K562 (cell line): Measurements from ENCODE around the gene FOXR1. TPM values are rescaled to one million over a fixed set of nuclear protein-coding genes. Genes with fewer than 3 reads are reported as not detected.

ENCODE experiments used
- ATAC-seq: fragments of 200-7000 bp; cut with Tn5 transposase; 3 replicates; pipeline ENCODE4 v1.9.1; 2020; ENCODE audit warnings: moderate library complexity
- BruUV-seq: library from RNA; stranded (reverse); fragments of 400-500 nt; replicated peaks from 2 replicates; lab custom pipeline; 2021; lab: Mats Ljungman, UMichigan
- CTCF ChIA-PET: fragments of 300-600 bp; formaldehyde crosslinking; extraction: SDS; loops from one replicate; lab custom pipeline; 2021; ENCODE audit warnings: low intra/inter-chr PET ratio; lab: Yijun Ruan, JAX
- POLR2A ChIA-PET: fragments of 300-600, 350-650 bp; sonication (Branson Sonifier 250); formaldehyde crosslinking; extraction: SDS; loops from one replicate; lab custom pipeline; 2021; ENCODE audit warnings: antibody characterized with exemption, inconsistent platforms; lab: Yijun Ruan, JAX
- DNase-seq, 4 experiments: peaks; one replicate each; pipeline versions ENCODE4 v3.0.0 to v3.0.0-alpha.2; 2011 to 2018; ENCODE audit warnings: low spot score in 3 of 4, mixed read lengths in 3 of 4; ENCODE audit errors: extremely low read depth in 1 of 4
- FAIRE-seq: peaks from 2 replicates; lab custom pipeline; 2011; peaks lifted over from hg19 to GRCh38; lab: Jason Lieb, UNC
- H2AFZ ChIP-seq: 2 replicates; pipeline ENCODE4 v1.6.0; 2011; ENCODE audit warnings: low read depth, low read length, control low read depth, inconsistent platforms
- H3K27ac ChIP-seq: fragments of 200-600 bp; 3 replicates; pipeline ENCODE4 v1.8.0; 2011; ENCODE audit warnings: low read depth, mild to moderate bottlenecking, control low read depth, inconsistent platforms, low read length, moderate library complexity, mixed read lengths; ENCODE audit errors: extremely low read depth
- H3K27me3 ChIP-seq, 2 experiments: fragments of 300-600 bp in 1 of 2; 2 replicates in 1 of 2; 3 replicates in 1 of 2; pipeline versions ENCODE4 v1.6.0 to v1.8.0; 2011; ENCODE audit warnings: inconsistent platforms in 2 of 2, low read length in 2 of 2, mild to moderate bottlenecking in 1 of 2, mixed read lengths in 1 of 2, moderate library complexity in 1 of 2; ENCODE audit not compliant: control insufficient read depth in 2 of 2, insufficient read depth in 2 of 2
- H3K36me3 ChIP-seq: fragments of 300-600 bp; 3 replicates; pipeline ENCODE4 v1.8.0; 2011; ENCODE audit warnings: mild to moderate bottlenecking, low read length, inconsistent platforms; ENCODE audit not compliant: control insufficient read depth, insufficient read depth
- H3K4me1 ChIP-seq, 2 experiments: fragments of 200-600 bp in 1 of 2; replicated peaks in 1 of 2; 2 replicates in 1 of 2; 3 replicates in 1 of 2; pipeline versions ENCODE4 v1.5.1 to v1.8.0; 2011; ENCODE audit warnings: inconsistent platforms in 2 of 2, low read length in 2 of 2, mild to moderate bottlenecking in 1 of 2, mixed read lengths in 1 of 2, moderate library complexity in 1 of 2; ENCODE audit not compliant: control insufficient read depth in 2 of 2, insufficient read depth in 2 of 2
- H3K4me2 ChIP-seq: 2 replicates; pipeline ENCODE4 v1.6.1; 2011; ENCODE audit warnings: low read length, control low read depth, inconsistent platforms, mixed read lengths; ENCODE audit not compliant: insufficient read depth
- H3K4me3 ChIP-seq: fragments of 200-600 bp; sonication (generic), shearing (Covaris generic); 2 replicates; pipeline ENCODE4 v1.5.1; 2016; ENCODE audit warnings: control low read depth, inconsistent platforms
- H3K79me2 ChIP-seq: fragments of 200-600 bp; 3 replicates; pipeline ENCODE4 v1.8.0; 2011; ENCODE audit warnings: low read length, inconsistent platforms; ENCODE audit not compliant: control insufficient read depth, insufficient read depth
- H3K9ac ChIP-seq, 2 experiments: 2 replicates each; pipeline versions ENCODE4 v1.6.0 to v1.6.1; 2011; ENCODE audit warnings: low read depth in 2 of 2, low read length in 2 of 2, control low read depth in 1 of 2, inconsistent platforms in 1 of 2, mild to moderate bottlenecking in 1 of 2, mixed read lengths in 1 of 2; ENCODE audit not compliant: insufficient read depth in 1 of 2
- H3K9me1 ChIP-seq: one replicate; pipeline ENCODE4 v1.6.0; 2011; ENCODE audit warnings: inconsistent platforms, mild to moderate bottlenecking, low read length, moderate library complexity; ENCODE audit not compliant: control insufficient read depth, insufficient read depth
- H3K9me3 ChIP-seq: replicated peaks from 2 replicates; pipeline ENCODE4 v1.5.1; 2011; ENCODE audit warnings: low read depth, low read length, inconsistent platforms; ENCODE audit not compliant: control insufficient read depth, insufficient read depth
- H4K20me1 ChIP-seq: replicated peaks from 2 replicates; pipeline ENCODE4 v1.6.1; 2011; ENCODE audit warnings: low read length, inconsistent platforms, mixed read lengths; ENCODE audit not compliant: control insufficient read depth, insufficient read depth
- ETV1 ChIP-seq: fragments of 450-650 bp; conservative IDR thresholded peaks from 2 replicates; pipeline ENCODE4 v1.6.1; 2016; ENCODE audit warnings: missing genetic modification characterization, control low read depth, low read depth, missing compliant biosample characterization
- KAT2B ChIP-seq: IDR thresholded peaks from one replicate; pipeline ENCODE4 v1.6.1; 2012; ENCODE audit warnings: low read depth, mild to moderate bottlenecking, control low read depth, inconsistent platforms, low read length, moderate library complexity
- MAFF ChIP-seq: IDR thresholded peaks from 2 replicates; pipeline ENCODE4 v1.6.1; 2012; ENCODE audit warnings: low read length, improper control_type of control experiment
- PHB ChIP-seq: fragments of 250-450 bp; sonication (Bioruptor Pico); IDR thresholded peaks from 2 replicates; pipeline ENCODE4 v1.5.0; 2021
- SIN3A ChIP-seq, 2 experiments: fragments of 150-350 bp in 1 of 2; IDR thresholded peaks; 2 replicates each; pipeline ENCODE4 v1.6.1; 2011 to 2016; ENCODE audit warnings: borderline replicate concordance in 2 of 2, low read depth in 2 of 2, low read length in 2 of 2, mild to moderate bottlenecking in 2 of 2, moderate library complexity in 2 of 2; ENCODE audit not compliant: control insufficient read depth in 1 of 2
- SNRNP70 ChIP-seq: fragments of 200-400 bp; formaldehyde crosslinking; optimal IDR thresholded peaks from 2 replicates; pipeline ENCODE3; 2017; ENCODE audit warnings: low read depth, low read length
- ZBED1 ChIP-seq: IDR thresholded peaks from 2 replicates; pipeline ENCODE4 v1.6.1; 2014
- ZNF41 ChIP-seq: fragments of 250-450 bp; sonication (Bioruptor Pico); conservative IDR thresholded peaks from 2 replicates; pipeline ENCODE4 v1.4.0; 2020; ENCODE audit warnings: mild to moderate bottlenecking
- WGBS: fragments of 100-300 bp; shearing (Covaris generic); methylation state at CpG from one replicate; pipeline ENCODE4 v1.1.6; 2016; ENCODE audit warnings: low coverage, mixed read lengths; ENCODE audit not compliant: insufficient coverage; ENCODE audit errors: missing lambda C conversion rate; 5-methylcytosine and 5-hydroxymethylcytosine counted together
- in situ Hi-C: fragments of 300-500 bp; cut with MboI; formaldehyde crosslinking; loops from 4 replicates; pipeline ENCODE4 v1.15.0; 2018; ENCODE audit warnings: inconsistent platforms, mixed read lengths
- intact Hi-C: fragments of 100-400 bp; cut with micrococcal nuclease; formaldehyde crosslinking; loops from 2 replicates; pipeline ENCODE4 v1.14.2; 2022
- polyA plus RNA-seq, 8 experiments: library from polyadenylated mRNA; depleted of rRNA in 4 of 8; stranded (reverse) in 5 of 8; unstranded in 3 of 8; fragments of >200 nt; fragmentation: Nextera tagmentation in 2 of 8; fragmentation: Illumina TruSeq in 1 of 8; extraction: Ambion mirVana in 2 of 8; extraction: Trizol in 1 of 8; gene quantifications; 2 replicates each; pipeline versions ENCODE4 v1.2.1 to v1.2.3, GENCODE V29; 2011 to 2014; ENCODE audit warnings: inconsistent platforms in 1 of 8, missing spikeins in 1 of 8
- total RNA-seq, 7 experiments: library from RNA; depleted of rRNA in 6 of 7; stranded (reverse); fragments of >200 nt in 6 of 7; fragmentation: Illumina TruSeq in 2 of 7; extraction: Trizol in 2 of 7; gene quantifications; 2 replicates each; pipeline versions ENCODE4 v1.2.1 to v1.2.3, GENCODE V29; 2011 to 2021; ENCODE audit warnings: low replicate concordance in 1 of 7
- TF ChIP-seq, protein P1 (sequence below), 2 experiments: fragments of 450-650 bp; IDR thresholded peaks; 2 replicates each; pipeline ENCODE4 v1.6.1; 2016; ENCODE audit warnings: mild to moderate bottlenecking in 2 of 2, borderline replicate concordance in 1 of 2, low read depth in 1 of 2, moderate library complexity in 1 of 2
- TF ChIP-seq, protein P2 (sequence below): fragments of 200-800 bp; sonication (Bioruptor generic); IDR thresholded peaks from 2 replicates; pipeline ENCODE4 v1.6.1; 2017; ENCODE audit warnings: missing genetic modification characterization, missing compliant biosample characterization
- TF ChIP-seq, protein P3 (sequence below): fragments of 250-450 bp; sonication (Bioruptor Pico); IDR thresholded peaks from 2 replicates; pipeline ENCODE4 v1.8.0; 2021; ENCODE audit warnings: mild to moderate bottlenecking, moderate library complexity

The FOXR1 gene
- total and polyA plus RNA-seq, 9 of the 15 experiments (the other 6 are each of a cell fraction or from before 2014, with no cell fraction given) = not detected

DNA sequence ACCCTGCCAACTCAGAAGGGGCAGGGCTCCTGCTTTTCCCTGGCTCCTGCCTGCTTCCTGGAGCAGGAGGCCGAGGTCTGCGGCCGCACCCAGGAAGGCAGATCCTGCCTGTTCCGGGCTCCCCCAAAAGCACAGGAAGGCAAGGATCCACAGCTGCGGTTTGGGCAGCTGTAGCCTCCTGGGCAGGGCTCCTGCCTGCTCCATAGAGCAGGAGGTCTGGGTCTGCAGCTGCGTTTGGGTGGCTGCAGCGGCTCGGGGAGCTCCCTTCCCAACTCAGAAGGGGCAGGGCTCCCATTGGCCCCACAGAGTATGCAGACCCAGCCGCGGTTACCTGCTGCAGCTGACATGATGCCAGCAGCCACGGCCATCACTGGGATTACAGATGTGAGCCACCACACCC is 10.0 kb upstream of the FOXR1 start:
- H3K4me2 ChIP-seq = no peak overlapping the region
- CTCF ChIA-PET = no interaction called here
- DNase-seq (no peak), ATAC-seq (no peak), FAIRE-seq (no peak)
- BruUV-seq = no TSS peak
- no peak overlapping the region for H3K27ac ChIP-seq
- H3K27me3 ChIP-seq = peaks cover 3 to 23% of the 10 kb centered on the region in 2 experiments; a peak in 4 of 5 replicates
- no peaks in the 10 kb centered on the region for H3K9me1 ChIP-seq
- H2AFZ ChIP-seq = no peak overlapping the region
- whole genome bisulfite sequencing = 15% methylated on average over 11 of the region's 11 CpGs
- no peaks in the 10 kb centered on the region for H3K9me3 ChIP-seq
- no peak overlapping the region for H3K4me3 ChIP-seq
- H3K79me2 ChIP-seq = no peaks in the 10 kb centered on the region
- intact Hi-C loops (no loop called here), in situ Hi-C loops (no loop called here)
- H3K9ac ChIP-seq = peak overlapping the region in 1 of 2 experiments; percentile 68; a peak in 1 of 4 replicates
- H3K4me1 ChIP-seq = peaks cover 0 to 19% of the 10 kb centered on the region in 2 experiments; a peak in 3 of 5 replicates
- H4K20me1 ChIP-seq = no peaks in the 10 kb centered on the region; the same call in none of the 2 replicates
- POLR2A ChIA-PET = interaction anchor here (0.6 kb wide), 3 partner anchors 9 to 144 kb away, joined by 3 to 4 read pairs (median 4); no protein-coding TSS in a partner anchor
- no peaks in the 10 kb centered on the region for H3K36me3 ChIP-seq
- no peak for TF ChIP-seq PHB
- TF ChIP-seq, protein P1, sequence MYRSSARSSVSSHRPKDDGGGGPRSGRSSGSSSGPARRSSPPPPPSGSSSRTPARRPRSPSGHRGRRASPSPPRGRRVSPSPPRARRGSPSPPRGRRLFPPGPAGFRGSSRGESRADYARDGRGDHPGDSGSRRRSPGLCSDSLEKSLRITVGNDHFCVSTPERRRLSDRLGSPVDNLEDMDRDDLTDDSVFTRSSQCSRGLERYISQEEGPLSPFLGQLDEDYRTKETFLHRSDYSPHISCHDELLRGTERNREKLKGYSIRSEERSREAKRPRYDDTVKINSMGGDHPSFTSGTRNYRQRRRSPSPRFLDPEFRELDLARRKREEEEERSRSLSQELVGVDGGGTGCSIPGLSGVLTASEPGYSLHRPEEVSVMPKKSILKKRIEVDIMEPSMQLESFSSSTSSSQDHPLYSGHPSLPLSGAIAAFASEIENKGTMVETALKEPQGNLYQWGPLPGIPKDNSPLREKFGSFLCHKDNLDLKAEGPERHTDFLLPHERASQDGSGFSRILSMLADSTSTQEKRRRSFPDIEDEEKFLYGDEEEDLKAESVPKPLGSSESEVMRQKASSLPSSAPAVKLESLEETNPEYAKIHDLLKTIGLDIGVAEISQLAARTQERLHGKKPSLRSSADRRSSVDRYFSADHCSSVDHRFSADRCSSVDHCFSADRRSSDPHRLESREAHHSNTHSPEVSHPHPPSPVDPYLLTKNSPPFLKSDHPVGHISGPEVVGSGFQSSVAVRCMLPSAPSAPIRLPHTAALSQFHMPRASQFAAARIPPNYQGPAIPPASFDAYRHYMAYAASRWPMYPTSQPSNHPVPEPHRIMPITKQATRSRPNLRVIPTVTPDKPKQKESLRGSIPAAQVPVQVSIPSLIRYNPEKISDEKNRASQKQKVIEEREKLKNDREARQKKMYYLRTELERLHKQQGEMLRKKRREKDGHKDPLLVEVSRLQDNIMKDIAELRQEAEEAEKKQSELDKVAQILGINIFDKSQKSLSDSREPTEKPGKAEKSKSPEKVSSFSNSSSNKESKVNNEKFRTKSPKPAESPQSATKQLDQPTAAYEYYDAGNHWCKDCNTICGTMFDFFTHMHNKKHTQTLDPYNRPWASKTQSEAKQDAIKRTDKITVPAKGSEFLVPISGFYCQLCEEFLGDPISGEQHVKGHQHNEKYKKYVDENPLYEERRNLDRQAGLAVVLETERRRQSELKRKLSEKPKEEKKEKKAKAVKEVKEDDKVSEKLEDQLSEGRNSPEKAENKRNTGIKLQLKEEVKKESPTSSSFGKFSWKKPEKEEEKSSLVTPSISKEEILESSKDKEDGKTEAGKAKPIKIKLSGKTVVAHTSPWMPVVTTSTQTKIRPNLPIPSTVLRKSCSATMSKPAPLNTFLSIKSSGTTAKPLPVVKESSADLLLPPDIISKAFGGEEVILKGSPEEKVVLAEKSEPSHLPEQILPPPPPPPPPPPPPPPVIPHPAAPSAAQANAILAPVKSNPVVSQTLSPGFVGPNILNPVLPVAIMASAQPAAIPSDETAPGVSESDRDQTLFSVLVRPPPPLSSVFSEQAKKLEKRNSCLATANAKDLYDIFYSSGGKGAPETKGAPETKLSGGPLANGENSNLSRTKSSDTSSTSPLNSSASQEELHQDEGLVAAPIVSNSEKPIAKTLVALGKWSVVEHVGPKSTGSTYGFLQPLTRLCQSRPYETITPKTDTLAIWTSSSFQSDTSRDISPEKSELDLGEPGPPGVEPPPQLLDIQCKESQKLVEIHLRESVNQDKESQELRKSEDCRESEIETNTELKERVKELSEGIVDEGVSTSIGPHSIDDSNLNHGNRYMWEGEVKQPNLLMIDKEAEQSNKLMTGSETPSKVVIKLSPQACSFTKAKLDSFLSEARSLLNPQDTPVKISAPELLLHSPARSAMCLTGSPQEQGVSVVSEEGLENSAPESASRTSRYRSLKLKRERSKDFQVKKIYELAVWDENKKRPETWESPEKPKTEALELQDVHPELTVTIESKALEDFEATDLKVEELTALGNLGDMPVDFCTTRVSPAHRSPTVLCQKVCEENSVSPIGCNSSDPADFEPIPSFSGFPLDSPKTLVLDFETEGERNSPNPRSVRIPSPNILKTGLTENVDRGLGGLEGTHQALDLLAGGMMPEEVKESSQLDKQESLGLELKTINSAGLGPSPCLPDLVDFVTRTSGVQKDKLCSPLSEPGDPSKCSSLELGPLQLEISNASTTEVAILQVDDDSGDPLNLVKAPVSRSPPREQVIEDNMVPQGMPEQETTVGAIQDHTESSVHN (IDR thresholded peaks at IDR 0.05; ENCODE audit: borderline replicate concordance in 1 of 2, low read depth in 1 of 2) = no peak
- no peak for TF ChIP-seq ZBED1
- no peak for TF ChIP-seq SNRNP70
- no peak for TF ChIP-seq ETV1 (tag)
- no peak for TF ChIP-seq MAFF
- TF ChIP-seq, protein P2, sequence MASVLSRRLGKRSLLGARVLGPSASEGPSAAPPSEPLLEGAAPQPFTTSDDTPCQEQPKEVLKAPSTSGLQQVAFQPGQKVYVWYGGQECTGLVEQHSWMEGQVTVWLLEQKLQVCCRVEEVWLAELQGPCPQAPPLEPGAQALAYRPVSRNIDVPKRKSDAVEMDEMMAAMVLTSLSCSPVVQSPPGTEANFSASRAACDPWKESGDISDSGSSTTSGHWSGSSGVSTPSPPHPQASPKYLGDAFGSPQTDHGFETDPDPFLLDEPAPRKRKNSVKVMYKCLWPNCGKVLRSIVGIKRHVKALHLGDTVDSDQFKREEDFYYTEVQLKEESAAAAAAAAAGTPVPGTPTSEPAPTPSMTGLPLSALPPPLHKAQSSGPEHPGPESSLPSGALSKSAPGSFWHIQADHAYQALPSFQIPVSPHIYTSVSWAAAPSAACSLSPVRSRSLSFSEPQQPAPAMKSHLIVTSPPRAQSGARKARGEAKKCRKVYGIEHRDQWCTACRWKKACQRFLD = no peak
- TF ChIP-seq, protein P3, sequence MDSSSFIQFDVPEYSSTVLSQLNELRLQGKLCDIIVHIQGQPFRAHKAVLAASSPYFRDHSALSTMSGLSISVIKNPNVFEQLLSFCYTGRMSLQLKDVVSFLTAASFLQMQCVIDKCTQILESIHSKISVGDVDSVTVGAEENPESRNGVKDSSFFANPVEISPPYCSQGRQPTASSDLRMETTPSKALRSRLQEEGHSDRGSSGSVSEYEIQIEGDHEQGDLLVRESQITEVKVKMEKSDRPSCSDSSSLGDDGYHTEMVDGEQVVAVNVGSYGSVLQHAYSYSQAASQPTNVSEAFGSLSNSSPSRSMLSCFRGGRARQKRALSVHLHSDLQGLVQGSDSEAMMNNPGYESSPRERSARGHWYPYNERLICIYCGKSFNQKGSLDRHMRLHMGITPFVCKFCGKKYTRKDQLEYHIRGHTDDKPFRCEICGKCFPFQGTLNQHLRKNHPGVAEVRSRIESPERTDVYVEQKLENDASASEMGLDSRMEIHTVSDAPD = no peak
- no peak for TF ChIP-seq KAT2B
- no peak for TF ChIP-seq SIN3A (IDR thresholded peaks at IDR 0.05; ENCODE audit: borderline replicate concordance in 2 of 2, control insufficient read depth in 1 of 2, low read depth in 2 of 2, low read length in 2 of 2)
- no peak for TF ChIP-seq ZNF41
